Left lung (tissue), 10 donors: ENCODE measurements around the gene ICE2. TPM values are rescaled to one million over a fixed set of nuclear protein-coding genes. Genes with fewer than 3 reads are reported as not detected.

Experiments used
- ATAC-seq: fragments of 200-7000 bp; cut with Tn5 transposase; one replicate; pipeline ENCODE4 v1.9.1; 2020; ENCODE audit warnings: moderate library complexity
- DNase-seq, 4 donors: peaks; one replicate each; pipeline ENCODE4 v3.0.0-alpha.2; 2013 to 2020
- H3K27ac ChIP-seq, 2 donors: fragments of 200-600 bp; sonication (generic) in 1 of 2; one replicate each; pipeline versions ENCODE4 v1.5.0 to v1.8.0; 2020 to 2021
- H3K27me3 ChIP-seq, 2 donors: fragments of 200-600 bp; sonication (generic) in 1 of 2; one replicate each; pipeline versions ENCODE4 v1.5.0 to v1.8.0; 2020 to 2021
- H3K36me3 ChIP-seq, 2 donors: fragments of 200-600 bp; sonication (generic) in 1 of 2; one replicate each; pipeline versions ENCODE4 v1.5.0 to v1.8.0; 2020 to 2021
- H3K4me1 ChIP-seq, 2 donors: fragments of 200-600 bp; one replicate each; pipeline ENCODE4 v1.8.0; 2021
- H3K4me3 ChIP-seq, 2 donors: fragments of 200-600 bp; sonication (generic) in 1 of 2; one replicate each; pipeline versions ENCODE4 v1.5.0 to v1.8.0; 2020 to 2021; ENCODE audit warnings: mild to moderate bottlenecking in 1 of 2
- H3K9me3 ChIP-seq, 2 donors: fragments of 200-600 bp; sonication (generic) in 1 of 2; one replicate each; pipeline versions ENCODE4 v1.5.0 to v1.8.0; 2020 to 2021
- intact Hi-C, 2 donors: fragments of 100-400 bp; cut with DNase I; formaldehyde crosslinking; loops; one replicate each; pipeline versions ENCODE4 v1.11.2 to v1.14.2; 2022
- polyA plus RNA-seq, 6 donors: library from polyadenylated mRNA; unstranded; fragments of 120-200 nt; gene quantifications; one replicate each; pipeline ENCODE4 v1.2.1, GENCODE V29; 2013; ENCODE audit not compliant: insufficient read length in 6 of 6
- total RNA-seq, 2 donors: library from RNA; stranded (reverse); fragmentation: NEBNext Ultra II Directional; extraction: Animal tissue kit (Norgen Biotek cat#: 25700); gene quantifications; one replicate each; pipeline ENCODE4 v1.2.1, GENCODE V29; 2021
- TF ChIP-seq, protein P1 (sequence below), 2 donors: fragments of 200-600 bp; sonication (generic) in 1 of 2; IDR thresholded peaks; one replicate each; pipeline versions ENCODE4 v1.5.0 to v1.8.0; 2021; ENCODE audit warnings: antibody characterized with exemption in 2 of 2
- donor health status: DM: no; HTN: yes; CAD: no.
- donor health status: DM: no; HTN: no; CAD: no.

The ICE2 gene
- total and polyA plus RNA-seq, 8 donors = 35.9 to 94.4 (median 80.8) TPM

DNA sequence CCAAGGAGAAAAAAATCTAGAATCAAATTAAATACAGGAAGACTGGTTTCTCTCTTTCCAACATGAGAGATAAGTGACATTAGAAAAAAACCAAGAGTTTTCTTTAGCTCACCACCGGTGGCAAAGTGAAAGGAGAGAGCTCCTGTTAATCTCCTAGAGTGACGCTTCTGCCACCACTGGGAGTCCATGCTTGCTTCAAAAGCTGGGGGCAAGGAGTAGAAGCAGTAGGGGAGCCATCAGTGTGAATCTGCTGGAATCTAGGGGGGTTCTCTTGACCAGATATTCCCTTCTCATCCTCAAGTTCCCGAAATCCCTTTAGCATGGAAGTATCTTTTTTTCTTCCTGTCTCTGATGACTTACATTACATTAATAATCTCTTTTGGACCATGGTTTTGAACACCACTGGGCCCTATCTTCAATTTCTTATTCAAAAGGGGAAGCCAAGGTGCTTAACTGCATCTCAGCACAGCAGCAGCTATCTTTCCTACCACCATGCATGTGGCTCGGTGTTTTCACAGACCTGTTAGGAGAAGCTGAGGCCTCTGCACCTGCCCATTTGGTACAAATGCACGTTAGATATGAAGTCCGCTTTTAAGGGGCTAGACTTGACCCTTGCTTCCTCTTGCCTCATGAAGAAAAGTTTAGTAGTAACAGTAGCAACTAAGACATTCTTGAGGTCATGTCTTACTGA, 6.6 kb upstream of the ICE2 start:
- H3K4me1 ChIP-seq = no peaks in the 10 kb centered on the region
- H3K27ac ChIP-seq = no peak overlapping the region
- H3K27me3 ChIP-seq = no peaks in the 10 kb centered on the region
- intact Hi-C loops = no loop called here
- H3K9me3 ChIP-seq = no peaks in the 10 kb centered on the region
- DNase-seq (no peak), ATAC-seq (no peak)
- H3K36me3 ChIP-seq = no peaks in the 10 kb centered on the region
- no peak overlapping the region for H3K4me3 ChIP-seq
- TF ChIP-seq, protein P1, sequence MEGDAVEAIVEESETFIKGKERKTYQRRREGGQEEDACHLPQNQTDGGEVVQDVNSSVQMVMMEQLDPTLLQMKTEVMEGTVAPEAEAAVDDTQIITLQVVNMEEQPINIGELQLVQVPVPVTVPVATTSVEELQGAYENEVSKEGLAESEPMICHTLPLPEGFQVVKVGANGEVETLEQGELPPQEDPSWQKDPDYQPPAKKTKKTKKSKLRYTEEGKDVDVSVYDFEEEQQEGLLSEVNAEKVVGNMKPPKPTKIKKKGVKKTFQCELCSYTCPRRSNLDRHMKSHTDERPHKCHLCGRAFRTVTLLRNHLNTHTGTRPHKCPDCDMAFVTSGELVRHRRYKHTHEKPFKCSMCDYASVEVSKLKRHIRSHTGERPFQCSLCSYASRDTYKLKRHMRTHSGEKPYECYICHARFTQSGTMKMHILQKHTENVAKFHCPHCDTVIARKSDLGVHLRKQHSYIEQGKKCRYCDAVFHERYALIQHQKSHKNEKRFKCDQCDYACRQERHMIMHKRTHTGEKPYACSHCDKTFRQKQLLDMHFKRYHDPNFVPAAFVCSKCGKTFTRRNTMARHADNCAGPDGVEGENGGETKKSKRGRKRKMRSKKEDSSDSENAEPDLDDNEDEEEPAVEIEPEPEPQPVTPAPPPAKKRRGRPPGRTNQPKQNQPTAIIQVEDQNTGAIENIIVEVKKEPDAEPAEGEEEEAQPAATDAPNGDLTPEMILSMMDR (IDR thresholded peaks at IDR 0.05) = no peak

DNA sequence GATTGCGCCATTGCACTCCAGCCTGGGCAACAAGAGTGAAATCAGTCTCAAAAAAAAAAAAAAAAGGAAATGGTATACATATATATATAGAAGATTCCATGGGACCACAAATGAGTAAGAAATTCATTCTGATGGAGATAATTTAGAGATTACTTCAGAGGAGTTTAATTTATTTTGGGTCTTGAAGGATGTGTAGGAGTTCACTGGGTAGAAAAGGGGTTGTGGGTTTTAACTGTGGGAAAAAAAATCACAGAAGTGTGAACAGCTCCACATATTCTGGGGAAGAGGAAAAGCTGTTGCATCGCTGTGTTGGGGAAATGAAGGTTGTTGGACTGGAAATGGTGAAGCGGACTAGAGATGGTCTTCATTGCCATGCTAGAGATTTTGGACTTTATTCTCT, 4.1 kb upstream of the ICE2 start:
- DNase-seq (no peak), ATAC-seq (no peak)
- intact Hi-C loops = no loop called here
- Histone ChIP-seq H3K4me1 (peaks cover 8 to 10% of the 10 kb centered on the region in 2 donors), H3K27ac (no peak overlapping the region), H3K4me3 (no peak overlapping the region), H3K27me3 (no peaks in the 10 kb centered on the region), H3K9me3 (no peaks in the 10 kb centered on the region), H3K36me3 (no peaks in the 10 kb centered on the region)
- TF ChIP-seq, protein P1 (IDR thresholded peaks at IDR 0.05) = no peak

DNA sequence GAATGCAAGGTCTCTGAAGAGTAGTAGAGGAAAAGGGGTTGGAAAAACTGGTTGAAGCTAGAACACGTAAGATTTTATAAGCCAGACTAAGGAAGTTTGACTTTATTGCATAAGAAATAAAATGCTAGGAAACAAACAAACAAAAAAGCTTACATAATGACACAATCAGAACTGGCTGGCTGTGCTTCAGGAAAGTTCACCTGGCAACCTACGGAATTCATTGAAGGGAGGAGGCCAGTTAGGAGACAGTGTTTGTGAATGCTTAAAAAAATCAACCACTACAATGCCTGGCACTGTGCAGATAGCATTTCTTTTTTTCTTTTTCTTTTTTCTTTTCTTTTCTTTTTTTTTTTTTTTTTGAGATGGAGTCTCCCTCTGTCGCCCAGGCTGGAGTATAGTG, 1.9 kb upstream of the ICE2 start:
- H3K27ac ChIP-seq = no peak overlapping the region
- no peak for ATAC-seq

DNA sequence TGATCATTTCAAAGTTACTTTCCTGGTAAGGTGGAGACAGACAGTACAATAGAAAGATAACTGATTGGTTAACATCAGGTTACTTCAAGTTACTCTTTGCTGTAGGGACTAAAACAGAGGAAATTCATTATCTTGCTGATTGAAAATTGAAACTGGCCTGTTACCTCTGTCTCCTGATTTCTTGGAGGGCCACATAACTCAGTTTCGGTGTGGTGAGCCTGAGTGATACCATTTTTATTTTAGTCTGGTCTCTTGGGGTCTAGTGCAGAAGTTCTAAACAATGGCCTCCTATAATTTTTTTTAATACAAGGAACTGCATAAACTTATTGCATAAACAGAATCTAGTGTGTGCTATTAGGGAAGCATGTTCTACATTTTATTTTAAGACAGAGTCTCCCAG, 1.2 kb upstream of the ICE2 start:
- Histone ChIP-seq H3K27me3 (no peaks in the 10 kb centered on the region), H3K27ac (no peak overlapping the region), H3K4me3 (no peak overlapping the region), H3K4me1 (peaks cover 21 to 33% of the 10 kb centered on the region in 2 donors), H3K36me3 (peaks cover 0 to 2% of the 10 kb centered on the region in 2 donors), H3K9me3 (no peaks in the 10 kb centered on the region)
- TF ChIP-seq, protein P1 (IDR thresholded peaks at IDR 0.05) = no peak
- ATAC-seq (no peak), DNase-seq (no peak)
- intact Hi-C loops = no loop called here

More for the DNA sequence above, 1.9 kb upstream of the ICE2 start:
- TF ChIP-seq, protein P1 (IDR thresholded peaks at IDR 0.05) = no peak
- Histone ChIP-seq H3K4me3 (no peak overlapping the region), H3K4me1 (peaks cover 21 to 29% of the 10 kb centered on the region in 2 donors), H3K27me3 (no peaks in the 10 kb centered on the region), H3K36me3 (no peaks in the 10 kb centered on the region), H3K9me3 (no peaks in the 10 kb centered on the region)
- intact Hi-C loops = no loop called here
- peak in 1 of 4 donors; percentile 19 for DNase-seq

DNA sequence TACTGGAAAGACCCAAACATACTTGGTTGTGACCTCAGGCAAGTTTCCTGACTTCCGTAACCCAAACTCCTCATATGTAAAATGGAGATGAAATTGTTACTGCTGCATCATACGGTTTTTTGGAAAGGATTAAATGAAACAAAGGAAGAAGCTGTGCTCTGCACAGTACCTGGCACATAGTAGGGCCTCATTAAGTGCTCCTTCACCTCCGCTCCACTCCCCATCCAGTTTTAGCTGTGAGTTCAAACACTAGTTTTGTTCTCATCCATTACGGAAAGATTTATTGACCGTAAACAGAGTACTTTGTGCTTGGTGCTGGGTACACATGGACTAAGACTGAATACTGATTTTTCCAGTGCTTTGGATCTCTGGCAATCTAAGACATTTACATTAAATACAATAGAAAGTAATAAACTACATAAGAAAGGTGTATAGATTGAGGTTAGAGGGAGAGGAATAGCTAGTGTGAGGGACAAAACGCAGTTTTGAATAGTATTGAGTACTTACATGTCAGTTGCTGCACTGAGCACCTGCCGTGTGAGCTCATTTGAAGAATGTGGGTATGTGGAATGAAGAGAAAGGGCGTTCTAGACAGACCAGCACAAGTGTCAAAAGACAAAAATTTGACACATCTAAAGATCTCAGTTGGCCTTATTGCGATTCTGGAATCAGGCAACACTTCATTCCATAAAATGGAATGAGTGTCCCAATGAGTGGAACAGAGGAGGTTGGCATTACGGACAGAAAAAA, 594 bp upstream of the ICE2 start:
- Histone ChIP-seq H3K4me1 (peaks cover 21 to 37% of the 10 kb centered on the region in 2 donors), H3K9me3 (no peaks in the 10 kb centered on the region), H3K27ac (peak overlapping the region; percentile 91 to 92), H3K27me3 (no peaks in the 10 kb centered on the region), H3K36me3 (peaks cover 0 to 8% of the 10 kb centered on the region in 2 donors), H3K4me3 (peak overlapping the region; percentile 80 to 88)
- TF ChIP-seq, protein P1 (IDR thresholded peaks at IDR 0.05) = no peak
- peak; percentile 7 for ATAC-seq
- intact Hi-C loops = no loop called here
- peak in 2 of 4 donors; percentile 9 to 15 for DNase-seq
